ENCODE data around the gene AGBL5.

AGBL5 gene, protein sequence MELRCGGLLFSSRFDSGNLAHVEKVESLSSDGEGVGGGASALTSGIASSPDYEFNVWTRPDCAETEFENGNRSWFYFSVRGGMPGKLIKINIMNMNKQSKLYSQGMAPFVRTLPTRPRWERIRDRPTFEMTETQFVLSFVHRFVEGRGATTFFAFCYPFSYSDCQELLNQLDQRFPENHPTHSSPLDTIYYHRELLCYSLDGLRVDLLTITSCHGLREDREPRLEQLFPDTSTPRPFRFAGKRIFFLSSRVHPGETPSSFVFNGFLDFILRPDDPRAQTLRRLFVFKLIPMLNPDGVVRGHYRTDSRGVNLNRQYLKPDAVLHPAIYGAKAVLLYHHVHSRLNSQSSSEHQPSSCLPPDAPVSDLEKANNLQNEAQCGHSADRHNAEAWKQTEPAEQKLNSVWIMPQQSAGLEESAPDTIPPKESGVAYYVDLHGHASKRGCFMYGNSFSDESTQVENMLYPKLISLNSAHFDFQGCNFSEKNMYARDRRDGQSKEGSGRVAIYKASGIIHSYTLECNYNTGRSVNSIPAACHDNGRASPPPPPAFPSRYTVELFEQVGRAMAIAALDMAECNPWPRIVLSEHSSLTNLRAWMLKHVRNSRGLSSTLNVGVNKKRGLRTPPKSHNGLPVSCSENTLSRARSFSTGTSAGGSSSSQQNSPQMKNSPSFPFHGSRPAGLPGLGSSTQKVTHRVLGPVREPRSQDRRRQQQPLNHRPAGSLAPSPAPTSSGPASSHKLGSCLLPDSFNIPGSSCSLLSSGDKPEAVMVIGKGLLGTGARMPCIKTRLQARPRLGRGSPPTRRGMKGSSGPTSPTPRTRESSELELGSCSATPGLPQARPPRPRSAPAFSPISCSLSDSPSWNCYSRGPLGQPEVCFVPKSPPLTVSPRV

DNA sequence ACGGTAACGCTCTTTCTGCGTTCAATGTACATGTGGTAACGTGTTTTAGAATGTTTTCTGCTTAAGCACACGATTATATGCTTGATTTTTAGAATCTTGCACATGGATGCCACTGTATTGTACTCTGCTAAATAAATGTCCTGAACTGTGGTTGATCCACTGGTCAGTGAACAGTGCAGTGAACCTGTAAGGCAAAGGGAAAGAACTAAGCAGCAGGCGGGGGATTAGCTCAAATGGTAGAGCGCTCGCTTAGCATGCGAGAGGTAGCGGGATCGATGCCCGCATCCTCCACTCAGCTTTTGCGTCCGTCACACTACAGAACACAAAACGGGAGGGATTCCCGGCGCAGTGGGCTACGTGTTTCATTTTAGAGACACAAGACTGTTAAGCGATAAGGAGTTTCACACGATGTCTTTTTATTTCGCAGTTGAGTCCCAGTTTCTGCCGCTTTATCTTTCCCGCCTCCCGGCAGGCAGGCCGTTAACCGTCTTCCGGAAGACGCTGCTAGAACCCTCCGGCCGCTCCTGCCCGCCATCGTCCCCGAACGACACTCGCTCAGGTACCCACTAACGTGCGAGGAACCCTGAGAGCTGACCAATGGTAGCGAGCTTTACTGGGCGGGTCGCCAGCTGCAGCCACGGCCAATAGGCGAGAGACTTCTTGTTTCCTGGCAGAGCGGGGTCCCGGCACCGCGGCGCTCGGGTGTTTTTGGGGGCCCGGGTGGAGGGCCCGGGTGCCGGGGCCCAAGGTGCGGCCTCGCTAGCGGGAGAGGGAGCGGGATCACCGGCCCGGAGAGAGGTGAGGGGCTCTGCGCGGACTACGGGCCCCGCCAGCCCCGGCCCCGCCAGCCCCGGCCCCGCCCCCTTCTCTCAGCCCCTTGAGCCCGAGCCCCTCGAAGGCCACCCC lies at the start of gene AGBL5:
TSS of gene AGBL5 (plus strand) at position 673 of the 906 bp plus-strand sequence. CDS start 1,291 bp downstream, outside the sequence.
- DNase-seq: peak; percentile 98

DNA sequence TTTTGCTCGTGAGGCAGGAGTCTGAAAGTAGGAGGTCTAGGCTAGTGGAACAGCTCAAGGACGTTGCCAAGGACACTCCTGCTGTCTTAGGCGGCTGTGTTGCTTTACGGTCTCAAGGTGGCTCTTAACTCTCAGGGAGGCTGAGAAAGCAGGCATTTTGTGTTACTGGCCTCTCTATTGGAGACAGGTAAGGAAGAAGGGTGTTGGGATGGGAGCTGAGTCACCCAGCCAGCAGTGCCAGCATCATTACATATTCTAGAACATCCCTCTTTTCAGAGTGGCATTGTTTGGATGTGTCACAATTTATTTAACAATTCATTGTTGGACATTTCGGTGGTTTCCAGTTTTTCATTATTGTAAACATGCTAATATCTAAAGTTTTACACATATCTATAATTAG lies 49.5 kb upstream of the AGBL5 start:
- no peak for DNase-seq

DNA sequence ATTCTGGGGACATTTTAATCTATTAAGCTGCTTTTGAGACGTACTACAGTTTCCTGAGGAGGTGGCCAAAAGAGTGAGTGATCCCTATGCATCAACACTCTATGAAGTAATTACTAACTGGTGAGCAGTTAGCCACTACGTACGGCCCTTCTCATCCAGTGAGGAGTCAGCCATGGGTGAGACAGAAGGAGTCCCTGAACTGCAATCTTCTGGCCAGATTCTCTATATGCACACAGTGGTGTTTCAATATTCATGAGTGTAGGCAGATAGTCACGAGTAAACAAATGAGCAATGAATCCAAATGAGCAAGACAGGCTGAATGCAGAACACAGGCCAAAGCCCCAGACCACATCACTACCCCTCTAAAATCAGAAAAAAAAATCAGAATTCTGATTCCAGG lies 48.5 kb upstream of the AGBL5 start:
- DNase-seq: no peak

DNA sequence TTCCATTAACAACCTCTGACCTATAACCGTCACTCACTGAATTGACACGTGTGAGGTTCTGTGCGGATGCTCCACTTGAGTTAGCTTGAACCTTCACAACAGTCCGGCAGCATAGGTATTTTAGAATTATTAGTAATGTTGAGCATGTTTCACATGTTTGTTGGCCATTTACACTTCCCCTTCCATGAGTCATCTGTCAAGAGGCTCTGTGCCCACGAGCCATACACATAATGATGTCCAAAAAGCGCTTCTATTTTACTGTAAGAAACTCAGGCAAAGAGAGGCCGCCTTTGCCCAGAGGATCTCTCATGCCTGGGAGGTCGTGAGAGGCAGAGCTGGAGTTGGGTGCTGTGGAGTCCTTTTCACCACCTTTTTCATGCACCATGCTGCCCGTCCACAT lies 47.6 kb upstream of the AGBL5 start:
- DNase-seq: no peak

DNA sequence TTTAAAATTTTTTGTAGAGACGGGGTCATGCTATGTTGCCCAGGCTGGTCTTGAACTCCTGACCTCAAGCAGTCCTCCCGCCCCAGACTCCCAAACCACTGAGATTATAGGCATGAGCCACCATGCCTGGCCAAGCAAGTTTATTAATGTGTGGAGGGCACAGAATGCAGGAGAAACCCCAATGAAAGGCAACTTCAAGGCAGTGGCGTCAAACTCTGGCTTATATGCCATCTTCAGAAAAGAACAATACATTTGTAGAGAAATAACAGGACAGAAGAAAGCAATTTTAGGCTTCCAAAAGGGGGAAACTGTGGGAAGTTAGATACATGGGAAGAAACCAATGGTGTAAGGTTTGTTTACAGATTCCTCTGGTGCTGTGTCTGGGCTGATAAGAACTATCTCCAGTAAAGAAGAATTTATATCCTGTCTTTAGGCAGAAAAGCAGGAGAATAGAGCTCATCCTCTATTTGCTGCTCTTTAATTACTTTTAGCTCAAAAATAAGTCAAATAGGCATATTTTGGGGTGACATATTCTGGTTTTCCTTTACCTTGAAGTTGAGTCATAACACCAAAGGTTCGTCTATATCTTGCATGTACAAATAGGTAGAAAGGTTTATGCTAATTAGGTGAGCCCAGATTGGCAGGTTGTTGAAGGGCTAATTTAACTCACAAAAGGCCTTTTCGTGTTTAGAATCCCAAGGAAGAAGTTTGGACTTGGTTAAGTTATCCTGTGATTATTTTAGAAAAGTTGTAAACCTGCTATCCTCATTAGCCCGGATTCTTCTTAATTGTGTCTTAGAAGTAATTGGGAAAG lies 44.7 kb upstream of the AGBL5 start:
- no peak for DNase-seq

DNA sequence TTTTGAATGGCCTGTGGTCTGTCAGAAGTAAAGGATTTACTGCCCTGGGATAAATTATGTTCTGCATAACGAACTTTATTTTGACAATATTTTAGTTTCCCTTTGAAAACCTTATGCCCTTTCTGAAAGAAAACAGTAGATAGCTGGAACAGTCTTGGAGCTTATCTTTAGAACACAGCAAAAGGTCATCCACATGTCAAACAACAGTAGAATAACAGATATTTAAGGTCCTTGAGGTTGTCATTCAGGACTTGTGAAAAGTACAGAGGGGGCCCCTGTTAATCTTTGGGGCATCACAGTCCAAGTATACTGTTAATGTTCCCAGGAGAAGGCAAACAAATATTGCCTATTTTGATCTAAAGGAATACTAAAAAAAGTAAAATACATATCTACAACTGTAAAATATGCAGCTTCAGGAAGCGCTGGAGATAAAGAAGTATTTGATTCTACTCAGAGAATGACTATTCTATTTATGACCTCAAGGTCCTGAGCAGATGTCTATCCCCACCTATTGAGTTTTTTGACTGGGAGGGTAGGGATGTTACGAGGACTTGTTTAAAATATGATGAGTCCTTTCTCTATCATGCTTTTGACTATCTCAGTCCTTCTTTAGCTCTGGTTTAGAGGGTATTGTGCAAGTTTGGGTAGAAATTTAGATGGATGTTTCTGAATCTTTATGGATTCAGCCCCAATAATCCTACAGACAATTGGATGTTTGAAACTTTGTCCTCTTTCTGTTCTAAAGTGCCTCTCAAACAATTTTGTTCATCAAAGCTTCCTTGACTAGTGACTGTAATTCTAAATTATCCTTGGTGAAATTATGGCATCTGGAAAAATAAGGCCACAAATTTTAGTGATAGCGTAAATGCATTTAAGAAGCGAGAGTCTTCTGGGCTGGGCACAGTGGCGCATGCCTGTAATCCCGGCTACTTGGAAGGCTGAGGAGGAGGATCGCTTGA lies 43.8 kb upstream of the AGBL5 start:
- no peak for DNase-seq

DNA sequence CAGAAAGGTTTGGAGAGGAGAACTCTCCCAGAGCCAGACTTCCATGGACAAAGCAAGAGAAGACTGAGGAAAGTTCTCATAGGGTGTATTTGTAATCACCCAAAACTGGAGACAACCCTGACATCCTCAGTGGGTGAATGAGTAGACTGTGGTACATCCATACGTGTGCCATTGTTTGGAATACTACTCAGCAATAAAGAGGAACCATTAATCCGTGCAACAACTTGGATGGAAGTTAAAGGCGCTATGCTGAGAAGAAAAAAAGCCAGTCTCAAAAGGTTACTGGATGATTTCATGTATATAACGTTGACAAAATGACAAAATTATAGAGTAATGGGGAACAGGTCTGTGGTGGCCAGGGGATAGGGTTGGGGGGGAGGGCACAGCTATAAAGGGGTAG lies 42.8 kb upstream of the AGBL5 start:
- no peak for DNase-seq

DNA sequence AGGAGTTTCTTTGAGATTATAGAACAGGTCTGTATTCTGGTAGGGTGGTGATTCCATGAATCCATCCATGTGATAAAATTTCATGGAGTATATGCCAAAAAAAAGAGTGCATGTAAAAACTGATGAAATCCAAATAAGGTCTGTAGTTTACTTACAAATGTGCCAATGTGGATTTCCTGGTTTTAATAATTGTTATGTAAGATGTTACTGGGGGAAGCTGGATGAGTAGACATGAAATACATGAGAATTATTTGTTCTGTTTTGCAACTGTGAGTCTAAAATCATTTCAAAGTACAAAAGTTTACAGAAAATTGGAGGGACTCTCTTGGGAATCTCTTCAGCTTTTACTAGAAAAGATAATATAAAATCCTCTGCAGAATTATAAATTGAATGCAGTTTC lies 42.4 kb upstream of the AGBL5 start:
- DNase-seq: no peak

DNA sequence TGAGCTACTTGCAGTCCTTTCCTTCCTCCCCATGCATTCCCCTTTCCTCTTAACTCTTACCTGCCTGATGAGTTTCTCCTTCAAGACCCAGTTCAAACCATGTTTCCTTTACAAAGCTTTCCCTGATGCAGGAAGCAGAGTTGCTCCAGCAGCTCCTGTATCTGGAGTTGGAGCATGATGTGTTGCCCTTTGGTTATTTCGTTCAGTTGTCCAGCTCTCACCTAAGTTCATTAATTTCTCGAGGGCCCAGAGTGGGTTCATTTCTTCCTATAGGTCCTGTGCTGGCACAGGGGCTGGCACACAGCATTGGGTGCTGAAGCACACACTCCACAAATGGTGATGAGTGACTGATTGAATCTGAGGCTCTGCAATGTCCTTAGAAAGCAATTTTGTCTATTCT lies 41.8 kb upstream of the AGBL5 start:
- no peak for DNase-seq

DNA sequence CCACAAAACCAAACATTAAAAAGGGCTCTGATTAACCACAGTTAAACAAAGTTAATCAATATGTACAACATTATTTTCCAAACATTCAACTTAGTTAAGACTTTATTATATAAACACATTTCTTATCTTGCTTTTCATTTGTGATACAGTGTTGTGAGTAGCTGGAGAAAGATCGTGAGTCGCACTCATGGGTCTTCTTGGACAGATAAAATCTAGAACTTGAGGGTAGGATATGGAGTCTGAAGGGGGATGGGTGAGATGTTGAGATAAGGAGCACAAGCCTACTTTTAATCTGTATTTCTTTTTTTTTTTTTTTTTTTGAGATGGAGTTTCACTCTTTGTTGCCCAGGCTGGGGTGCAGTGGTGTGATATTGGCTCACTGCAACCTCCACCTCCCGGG lies 41.3 kb upstream of the AGBL5 start:
- DNase-seq: no peak

DNA sequence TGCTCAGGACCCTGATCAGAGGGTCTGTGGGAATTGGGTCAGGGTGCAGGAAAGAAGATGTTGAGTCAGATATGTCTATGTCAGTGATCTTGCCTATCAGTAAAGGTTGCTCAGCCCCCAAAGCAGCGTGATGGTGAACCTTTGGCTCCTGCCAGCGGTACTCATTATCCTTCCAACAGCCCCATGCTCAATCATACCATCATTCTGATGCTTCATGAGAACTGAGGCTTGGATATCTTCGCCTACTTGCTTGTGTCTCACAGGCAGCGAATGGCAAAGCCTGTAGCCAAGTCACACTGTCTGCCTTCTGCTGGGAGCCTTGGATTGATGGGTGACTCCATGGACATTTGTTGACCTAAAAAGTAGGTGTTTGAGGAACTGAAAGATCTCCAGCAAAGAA lies 37.7 kb upstream of the AGBL5 start:
- DNase-seq: no peak

DNA sequence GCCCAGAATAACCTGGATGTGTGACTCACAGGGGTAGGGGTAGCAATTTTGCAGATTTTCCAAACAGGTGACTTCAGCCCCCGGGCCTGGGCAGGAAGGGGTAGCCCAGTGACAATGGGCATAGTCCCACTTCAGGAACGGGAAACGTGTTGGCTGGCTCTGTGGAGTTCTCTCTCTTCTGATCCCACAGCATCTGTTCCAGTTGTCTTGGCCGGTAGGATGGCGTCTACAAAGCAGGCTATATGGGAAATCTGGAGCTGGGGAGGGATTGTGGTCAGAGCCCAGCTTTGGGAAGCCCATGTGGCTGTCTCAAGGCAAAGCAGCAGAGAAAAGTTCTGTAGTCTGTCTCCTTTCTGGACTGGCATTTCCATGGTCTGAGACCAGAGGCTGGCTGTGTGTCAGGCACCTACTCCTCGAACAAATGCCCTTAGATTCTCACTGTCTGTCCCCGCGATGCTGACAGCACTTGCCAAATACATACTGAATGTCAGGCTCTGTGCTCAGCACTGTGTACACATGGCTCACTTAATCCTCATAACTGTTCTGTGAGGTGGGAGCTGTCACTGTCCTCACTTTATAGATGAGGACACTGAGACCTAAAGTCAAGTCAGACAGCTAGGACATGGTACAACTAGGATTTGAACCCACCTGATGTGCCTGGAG lies 36.6 kb upstream of the AGBL5 start:
- no peak for DNase-seq

DNA sequence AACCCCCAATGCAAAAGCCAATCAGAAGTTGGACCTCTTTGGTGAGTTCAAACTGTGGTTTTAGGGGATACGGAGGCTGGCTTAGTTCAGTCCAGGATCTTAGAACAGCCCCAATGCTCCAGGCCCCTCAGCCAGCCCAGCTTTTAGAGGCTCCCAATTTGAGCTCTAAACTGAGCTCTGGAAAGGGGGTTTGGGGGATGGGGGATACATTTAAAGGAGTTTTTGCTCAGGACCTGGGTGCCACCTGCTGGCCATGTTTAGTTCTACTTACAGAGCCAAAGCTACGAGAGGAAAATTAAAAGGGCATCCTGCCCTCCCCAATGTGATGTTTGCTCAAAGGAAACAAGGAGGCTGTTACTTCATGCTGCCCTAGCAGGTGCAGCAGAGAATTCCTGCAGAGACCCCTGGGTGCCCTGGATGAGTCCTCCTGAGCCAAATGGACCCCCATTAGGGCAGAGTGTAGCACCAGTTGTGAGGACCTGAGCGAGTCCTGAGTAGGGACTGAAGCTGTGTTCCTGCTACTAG lies 34.6 kb upstream of the AGBL5 start:
- DNase-seq: peak; percentile 52

DNA sequence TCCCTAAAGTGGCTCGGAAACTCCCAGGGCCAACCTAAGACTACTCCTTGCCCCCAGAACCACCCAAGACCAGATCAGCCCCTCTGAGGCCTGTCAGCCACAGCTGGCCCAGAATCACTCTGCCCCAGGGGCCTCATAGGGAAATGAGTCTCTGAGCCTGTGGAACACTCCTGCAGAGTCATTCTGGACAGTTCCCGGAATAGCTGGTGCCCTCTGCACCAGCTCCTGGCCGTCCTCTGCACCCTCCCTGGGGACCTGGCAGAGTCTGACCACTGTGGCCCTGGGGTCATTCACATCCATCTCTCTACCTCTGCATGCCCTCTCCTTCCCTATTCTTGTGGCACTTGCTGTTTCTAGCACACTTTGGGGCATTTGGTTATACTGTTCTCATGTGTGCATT lies 33.3 kb upstream of the AGBL5 start:
- no peak for DNase-seq

DNA sequence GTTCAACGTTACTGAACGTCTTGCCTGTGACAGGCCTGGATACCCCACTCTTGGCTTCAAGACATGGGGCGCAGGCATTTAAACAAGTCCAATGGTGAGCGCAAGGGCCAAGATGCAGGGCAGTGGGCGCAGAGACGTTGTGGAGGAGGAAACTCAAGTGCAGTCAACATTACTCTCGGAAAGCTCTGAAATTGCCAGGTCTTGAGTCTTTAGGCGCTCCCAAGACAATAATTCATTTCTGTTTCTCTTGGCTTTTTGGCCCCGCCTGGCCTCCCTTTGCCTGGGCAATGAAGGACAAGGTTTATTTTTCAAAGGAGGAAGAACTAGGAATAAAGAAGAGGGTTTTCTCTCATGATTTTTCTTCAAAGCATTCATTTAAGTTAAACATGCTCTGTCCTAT lies 32.0 kb upstream of the AGBL5 start:
- DNase-seq: no peak

DNA sequence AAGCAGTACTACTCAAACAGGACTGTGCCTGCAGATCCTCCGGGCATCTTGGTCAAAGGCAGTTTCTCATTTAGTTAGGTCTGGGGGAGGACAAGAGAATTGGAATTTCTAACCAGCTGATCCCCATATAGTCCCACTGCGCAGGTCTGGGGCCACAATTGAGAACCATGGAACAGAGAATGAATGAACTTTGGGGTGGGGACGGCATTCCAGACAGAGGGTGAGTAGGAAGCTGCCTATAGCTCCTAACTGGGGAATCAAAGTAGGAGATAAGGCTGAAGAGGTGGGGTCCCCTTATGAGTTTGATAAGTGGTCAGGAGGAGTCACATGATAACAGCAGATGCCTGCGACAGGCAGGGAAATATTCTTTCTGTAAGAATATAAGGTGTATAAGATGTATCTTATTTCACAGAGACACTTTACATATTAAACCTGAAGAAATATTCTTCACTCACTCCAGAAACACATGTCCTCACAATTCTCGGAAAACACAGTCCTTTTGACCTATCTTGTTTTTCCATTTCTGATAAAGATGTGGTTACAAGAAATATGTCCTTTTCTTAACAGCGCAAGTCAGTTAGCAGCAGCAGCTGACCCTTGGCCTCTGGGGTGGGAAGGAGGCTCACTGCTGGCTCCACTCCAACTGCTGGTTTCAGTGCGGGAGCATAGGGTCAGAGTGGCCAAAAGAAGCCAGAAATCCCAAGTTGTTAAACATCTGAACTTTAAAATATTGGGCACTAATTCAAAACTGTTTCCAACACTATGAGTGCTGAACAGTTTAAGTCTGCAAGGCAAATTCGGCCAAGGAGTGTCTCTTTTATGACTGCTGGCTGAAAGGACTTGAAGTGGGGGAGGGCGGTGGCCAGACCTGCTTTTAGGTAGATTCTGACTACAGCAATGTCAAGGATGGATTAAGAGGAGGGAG lies 31.3 kb upstream of the AGBL5 start:
- no peak for DNase-seq

DNA sequence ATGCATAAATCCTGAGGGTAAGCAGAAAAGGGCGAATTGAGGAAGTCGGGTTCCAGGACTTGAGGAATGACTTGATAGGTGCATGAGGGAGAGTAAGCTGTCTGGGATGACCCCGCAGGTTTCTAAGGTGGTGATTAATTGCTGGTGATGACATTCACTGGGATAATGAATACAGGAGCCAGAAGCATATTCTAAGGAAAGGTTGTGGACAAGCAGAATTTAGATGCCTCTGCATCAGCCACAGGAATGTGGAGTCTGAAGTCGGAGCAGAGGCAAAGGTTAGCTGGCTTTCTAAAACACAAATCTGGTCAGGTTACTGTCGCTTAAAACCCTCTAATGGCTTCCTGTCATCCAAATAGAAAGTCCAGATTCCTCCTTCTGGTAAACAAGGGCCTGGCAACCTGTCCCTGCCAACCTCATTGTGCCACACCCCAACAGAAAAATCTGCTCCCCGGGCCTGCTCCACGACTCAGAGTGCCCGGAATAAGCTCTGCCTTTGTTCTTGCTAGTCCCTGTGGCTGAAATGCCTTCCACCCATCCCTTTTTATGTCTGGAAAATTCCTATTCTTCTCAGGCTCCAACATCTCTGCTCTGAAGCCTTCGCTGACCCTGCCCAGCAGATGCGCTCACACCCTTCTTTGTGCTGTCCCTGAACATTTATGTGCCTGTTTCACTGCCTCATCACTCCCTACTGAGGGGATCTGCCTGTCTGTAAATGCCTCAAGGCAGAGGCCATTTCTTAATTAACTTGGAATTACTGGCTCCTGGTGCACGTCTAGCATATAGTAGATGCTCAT lies 30.0 kb upstream of the AGBL5 start:
- no peak for DNase-seq

DNA sequence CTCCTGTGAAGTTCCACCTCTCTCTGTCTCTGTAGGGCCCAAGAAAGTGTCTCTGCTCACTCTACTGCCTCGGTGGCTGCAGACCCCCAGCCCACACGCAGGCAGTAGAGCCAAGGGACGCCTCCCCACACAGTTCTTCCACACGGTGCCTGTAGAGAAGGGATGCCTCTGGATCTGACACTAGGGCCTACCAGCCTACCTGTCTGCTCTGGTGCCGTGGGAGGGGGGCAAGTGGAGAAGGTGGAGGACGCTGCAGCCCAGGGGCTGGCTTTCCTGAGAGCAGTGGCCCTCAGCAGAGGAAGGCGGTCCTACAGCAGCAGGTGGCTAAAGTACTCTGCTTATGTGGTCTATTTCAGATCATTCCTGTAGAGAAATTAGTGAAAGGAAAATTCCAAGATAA lies 27.7 kb upstream of the AGBL5 start:
- DNase-seq: no peak

Data from activated CD4-positive, alpha-beta T cell treated with anti-CD3 and anti-CD28 coated beads, Interleukin-2, amount 50 U/mL, for 16 hours (primary cell).